HG02588 (cell line): Measurements from ENCODE around the gene CRYGA.
"Not testable (repeated sequence)": the region's sequence is repeated elsewhere in the genome, so short reads cannot be mapped to it uniquely, and the experiment has no call there.

Experiments
- ATAC-seq: cut with Tn5 transposase; IDR thresholded peaks from one replicate; pipeline ENCODE4 v1.9.1; 2021; ENCODE audit warnings: mild to moderate bottlenecking, moderate library complexity; ENCODE audit not compliant: unreplicated experiment

The CRYGA gene

DNA sequence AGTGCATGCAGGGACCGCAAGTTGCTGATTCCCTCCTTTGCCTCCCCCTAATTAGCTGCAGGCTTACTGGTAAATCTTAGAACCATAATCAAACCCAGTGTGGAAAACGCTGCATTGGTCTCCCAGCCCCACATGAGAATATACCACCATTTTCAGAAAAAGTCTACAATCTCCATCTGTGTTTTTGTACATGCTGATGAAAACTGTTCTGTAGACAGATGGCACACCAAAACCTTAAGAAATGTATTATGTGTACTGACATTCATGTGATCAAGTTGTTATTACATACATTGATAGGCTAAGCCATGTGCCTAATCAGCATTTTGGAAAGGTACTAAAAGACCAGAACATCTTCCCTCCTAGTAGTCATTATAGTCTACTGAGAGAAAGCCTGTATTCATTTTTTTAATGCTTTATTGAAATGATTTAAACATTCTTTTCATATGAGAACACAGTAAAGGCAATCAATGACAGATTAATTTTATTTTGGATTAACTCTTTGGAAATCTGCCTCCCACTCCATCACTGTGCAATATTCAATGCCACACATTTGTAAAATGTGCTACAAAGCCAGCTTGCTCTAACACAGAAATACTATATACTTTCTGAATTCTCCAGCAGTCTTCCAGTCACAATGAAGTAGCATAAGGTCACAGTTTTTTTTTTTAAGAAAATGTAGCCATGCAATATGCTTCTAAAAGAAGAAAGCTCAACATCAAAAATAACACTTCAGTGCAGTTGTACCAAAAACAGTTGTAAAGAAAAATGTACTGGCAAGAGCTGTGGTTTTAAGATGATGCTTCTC is 1.8 kb upstream of the CRYGA start:
- no peak for ATAC-seq

- no peak for ATAC-seq
Measured at GRCh38 chr2:208156439-208156838, 7.0 kb downstream of the CRYGA start.

DNA sequence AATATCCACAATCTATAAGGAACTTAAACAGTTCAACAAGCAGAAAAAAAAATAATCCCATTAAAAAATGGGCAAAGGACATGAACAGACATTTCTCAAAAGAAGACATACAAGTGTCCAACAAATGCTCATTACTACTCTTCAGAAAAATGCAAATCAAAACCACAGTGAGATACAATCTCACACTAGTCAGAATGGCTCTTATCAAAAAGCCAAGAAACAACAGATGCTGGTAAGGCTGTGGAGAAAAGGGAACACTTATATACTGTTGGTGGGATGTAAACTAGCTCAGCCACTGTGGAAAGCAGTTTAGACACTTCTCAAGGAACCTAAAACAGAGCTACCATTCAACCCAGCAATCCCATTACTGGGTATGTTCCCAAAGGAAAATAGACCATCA is 10.2 kb downstream of the CRYGA start:
- ATAC-seq = no peak

DNA sequence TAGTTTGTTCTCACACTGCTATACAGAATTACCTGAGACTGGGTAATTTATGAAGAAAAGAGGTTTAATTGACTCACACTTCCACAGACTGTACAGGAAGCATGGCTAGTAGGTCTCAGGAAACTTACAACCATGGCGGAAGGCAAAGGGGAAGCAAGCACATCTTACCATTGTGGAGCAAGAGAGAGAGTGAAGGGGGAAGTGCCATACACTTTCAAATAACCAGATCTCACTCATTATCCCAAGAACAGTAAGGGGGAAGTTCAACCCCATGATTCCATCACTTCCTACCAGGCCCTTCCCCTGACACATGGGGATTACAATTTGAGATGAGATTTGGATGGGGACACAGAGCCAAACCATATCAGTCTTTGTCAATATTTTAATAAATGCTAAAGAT is 12.4 kb downstream of the CRYGA start:
- ATAC-seq = no peak

- ATAC-seq = no peak
Measured at GRCh38 chr2:208150094-208150493, 13.3 kb downstream of the CRYGA start.

- ATAC-seq = no peak
Measured at GRCh38 chr2:208148803-208149202, 14.6 kb downstream of the CRYGA start.

GRCh38 chr2:208147759-208148158 is 15.6 kb downstream of the CRYGA start:
- no peak for ATAC-seq

DNA sequence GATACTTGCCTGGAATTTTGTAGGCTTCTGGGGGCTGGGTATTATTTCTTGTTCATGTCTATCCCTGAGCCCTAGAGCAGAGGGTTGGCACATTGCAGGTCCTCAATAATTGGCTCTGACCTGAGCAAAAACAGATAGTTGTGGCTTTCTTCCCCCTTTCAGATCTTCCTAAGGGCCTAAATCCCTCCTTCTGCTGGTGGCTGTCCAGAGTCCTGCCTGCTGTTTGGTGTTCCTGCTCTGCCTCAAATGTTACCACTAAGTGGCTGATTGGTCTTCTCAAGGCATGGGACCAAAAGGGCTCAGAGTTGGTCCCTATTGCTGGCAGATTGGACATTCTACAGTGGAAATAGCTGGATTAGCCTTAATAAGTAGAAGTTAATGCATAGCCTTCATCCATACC is 16.4 kb downstream of the CRYGA start:
- no peak for ATAC-seq

DNA sequence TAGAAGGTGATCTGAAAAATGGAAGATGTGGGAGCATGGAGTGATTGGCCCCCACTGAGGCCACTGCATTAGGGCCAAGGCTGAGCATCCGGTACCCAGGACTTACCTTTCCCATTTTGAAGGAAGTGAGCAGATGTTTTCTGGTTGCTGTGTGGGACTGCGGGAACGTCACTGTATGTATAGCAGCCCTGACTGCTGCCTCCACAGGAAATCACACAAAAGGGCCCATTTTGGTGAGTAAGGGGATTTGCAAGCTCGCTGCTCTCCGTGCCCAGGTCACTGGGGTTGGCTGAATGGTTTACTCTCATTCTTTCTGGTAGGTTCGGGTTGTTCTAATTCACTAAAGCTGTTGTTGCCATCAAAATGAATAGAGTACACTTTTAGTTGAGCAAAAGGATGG is 17.4 kb downstream of the CRYGA start, which contains the start of gene CRYGB:
TSS of gene CRYGB (minus strand) at position 153 of the 400 bp plus-strand sequence. CDS start at position 115, 38 bp downstream.
- ATAC-seq = no peak

GRCh38 chr2:208142925-208143799 is 20.2 kb downstream of the CRYGA start:
- ATAC-seq = no peak

DNA sequence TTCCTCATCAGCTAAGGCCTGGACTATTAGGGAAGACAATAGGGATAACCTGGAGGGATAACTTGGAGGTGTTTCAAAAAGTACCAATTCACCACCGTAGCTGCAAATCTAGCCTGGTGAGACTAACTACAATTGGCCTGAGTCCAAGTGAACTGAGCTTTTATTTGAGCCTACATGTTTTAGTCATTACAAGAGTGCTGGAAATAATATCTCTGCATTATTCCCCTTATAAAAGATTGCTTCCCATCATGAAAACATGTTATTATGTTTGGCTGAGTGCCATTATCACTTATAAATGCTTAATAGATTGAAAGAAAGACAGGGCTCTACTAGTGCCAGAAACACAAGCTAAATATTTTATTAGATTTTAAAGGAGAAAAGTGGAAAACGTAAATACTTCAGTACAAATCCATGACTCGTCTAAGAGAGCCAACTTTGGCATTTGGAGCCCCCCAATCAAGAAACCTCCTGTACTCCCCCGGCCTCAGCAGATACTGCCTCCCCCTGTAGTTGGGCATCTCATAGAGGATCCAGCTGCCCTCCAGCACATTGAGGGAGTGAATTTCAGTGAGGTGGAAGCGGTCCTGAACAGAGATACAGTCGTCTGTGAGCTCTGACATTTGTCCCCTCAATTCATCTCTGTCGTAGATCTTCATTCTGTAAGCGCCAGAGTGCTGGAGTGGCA is 21.0 kb downstream of the CRYGA start:
- no peak for ATAC-seq

DNA sequence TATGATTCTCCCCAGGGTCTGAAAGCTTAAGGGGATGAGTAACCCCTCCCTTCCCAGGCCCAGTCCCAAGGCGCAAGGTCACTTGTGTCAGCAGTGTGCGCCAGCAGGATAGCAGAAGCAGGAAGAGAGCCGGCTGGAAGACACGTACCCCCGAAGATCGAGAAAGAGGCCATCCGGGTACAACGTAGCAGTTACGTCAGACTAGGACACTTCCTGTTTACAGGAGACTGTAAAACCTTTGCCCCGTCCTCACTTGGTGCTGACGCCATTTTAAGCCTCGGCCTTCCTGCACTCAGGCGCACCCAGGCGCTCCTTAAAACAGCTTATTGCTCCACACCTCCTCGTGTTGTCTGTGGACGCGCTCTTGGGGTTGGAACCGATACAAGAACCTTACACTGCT is 23.9 kb downstream of the CRYGA start:
- no peak for ATAC-seq

- not testable (repeated sequence) for ATAC-seq
Measured at GRCh38 chr2:208138334-208138733, 25.1 kb downstream of the CRYGA start.

GRCh38 chr2:208136716-208137094 is 26.7 kb downstream of the CRYGA start:
- ATAC-seq = no peak

DNA sequence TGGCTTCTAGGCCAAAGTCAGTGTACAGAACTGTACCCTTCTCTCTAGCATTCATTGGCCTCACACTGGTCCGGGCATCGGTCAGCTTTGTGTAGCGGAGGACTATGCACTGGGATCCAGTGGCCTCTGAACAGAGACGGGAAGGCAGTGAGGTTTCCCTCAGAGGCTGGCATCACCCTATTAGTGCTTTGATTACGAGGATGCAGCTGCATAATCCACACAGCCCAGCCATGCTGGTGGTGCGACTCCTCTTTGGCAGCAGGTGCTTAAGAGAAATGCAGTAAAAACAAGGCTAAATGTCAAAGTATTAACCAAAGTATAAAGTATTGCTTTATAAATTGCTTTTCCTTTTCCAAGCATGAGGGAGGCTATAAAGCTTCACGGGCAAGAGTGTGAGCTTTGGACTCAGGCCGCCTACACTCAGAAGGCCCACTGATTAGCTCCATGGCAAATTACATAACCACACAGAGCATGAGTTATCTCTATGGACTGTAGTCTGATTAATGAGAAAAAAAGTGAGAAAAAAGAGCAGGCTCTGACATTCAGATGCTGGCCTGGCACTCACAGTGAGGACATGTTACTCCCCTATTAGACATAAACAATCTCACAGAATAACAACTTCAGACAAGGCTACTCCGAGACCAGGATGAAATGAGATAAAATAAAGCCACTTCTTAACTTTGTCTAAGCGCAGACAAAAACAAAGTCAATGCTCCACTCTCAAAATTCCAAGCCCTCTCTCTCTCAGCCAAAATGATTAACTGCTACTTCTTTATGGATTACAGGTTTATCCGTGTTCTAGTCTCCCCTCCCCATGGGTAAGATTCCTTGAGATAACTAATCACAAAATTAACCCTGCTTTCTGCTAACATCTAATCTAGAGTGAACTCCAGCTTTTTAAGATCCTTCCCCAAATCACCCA is 27.3 kb downstream of the CRYGA start:
- ATAC-seq = no peak

GRCh38 chr2:208134928-208135586 is 28.3 kb downstream of the CRYGA start:
- no peak for ATAC-seq

DNA sequence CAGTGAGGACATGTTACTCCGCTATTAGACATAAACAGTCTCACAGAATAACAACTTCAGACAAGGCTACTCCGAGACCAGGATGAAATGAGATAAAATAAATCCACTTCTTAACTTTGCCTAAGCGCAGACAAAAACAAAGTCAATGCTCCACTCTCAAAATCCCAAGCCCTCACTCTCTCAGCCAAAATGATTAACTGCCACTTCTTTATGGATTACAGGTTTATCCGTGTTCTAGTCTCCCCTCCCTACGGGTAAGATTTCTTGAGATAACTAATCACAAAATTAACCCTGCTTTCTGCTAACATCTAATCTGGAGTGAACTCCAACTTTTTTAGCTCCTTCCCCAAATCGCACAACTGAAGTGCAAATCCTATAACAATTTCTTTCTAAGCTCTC is 32.7 kb downstream of the CRYGA start:
- no peak for ATAC-seq

GRCh38 chr2:208129744-208130711 is 33.4 kb downstream of the CRYGA start, which contains the start of gene CRYGC:
CRYGC (minus strand) TSS chr2:208129828; CDS start chr2:208129792, 36 bp downstream.
- no peak for ATAC-seq

DNA sequence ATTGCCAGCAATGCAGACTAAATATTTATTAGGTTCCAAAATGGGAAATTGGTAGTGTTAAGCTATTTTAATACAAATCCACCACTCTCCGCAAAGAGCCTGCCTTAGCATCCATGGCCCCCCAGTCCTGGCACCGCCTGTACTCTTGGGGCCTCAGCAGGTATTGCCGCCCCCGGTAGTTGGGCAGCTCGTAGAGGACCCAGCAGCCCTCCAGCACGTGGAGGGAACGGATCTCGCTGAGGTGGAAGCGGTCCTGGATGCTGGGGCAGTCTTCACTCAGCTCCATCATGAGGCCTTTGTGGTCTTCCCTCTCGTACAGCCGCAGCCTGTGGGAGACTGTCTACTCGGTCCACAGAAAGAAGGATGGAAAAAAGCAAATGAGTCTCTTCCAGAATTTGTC is 35.3 kb downstream of the CRYGA start:
- no peak for ATAC-seq
